AG09309 (cell line): ENCODE results near the gene CDK2.

ENCODE experiments used
- DNase-seq: peaks from one replicate; pipeline ENCODE4 v3.0.0-alpha.2; 2010; ENCODE audit warnings: low read depth
- H3K4me3 ChIP-seq: 2 replicates; pipeline ENCODE4 v1.5.1; 2011; ENCODE audit warnings: mild to moderate bottlenecking, low read depth, low read length, moderate library complexity; ENCODE audit not compliant: control insufficient read depth
- TF ChIP-seq, protein P1 (sequence below): IDR thresholded peaks from 2 replicates; pipeline ENCODE4 v1.5.1; 2011; ENCODE audit warnings: mild to moderate bottlenecking, low read depth, low read length, inconsistent platforms; ENCODE audit not compliant: insufficient read depth, control insufficient read depth; ENCODE audit errors: missing control alignments

Gene CDK2

DNA sequence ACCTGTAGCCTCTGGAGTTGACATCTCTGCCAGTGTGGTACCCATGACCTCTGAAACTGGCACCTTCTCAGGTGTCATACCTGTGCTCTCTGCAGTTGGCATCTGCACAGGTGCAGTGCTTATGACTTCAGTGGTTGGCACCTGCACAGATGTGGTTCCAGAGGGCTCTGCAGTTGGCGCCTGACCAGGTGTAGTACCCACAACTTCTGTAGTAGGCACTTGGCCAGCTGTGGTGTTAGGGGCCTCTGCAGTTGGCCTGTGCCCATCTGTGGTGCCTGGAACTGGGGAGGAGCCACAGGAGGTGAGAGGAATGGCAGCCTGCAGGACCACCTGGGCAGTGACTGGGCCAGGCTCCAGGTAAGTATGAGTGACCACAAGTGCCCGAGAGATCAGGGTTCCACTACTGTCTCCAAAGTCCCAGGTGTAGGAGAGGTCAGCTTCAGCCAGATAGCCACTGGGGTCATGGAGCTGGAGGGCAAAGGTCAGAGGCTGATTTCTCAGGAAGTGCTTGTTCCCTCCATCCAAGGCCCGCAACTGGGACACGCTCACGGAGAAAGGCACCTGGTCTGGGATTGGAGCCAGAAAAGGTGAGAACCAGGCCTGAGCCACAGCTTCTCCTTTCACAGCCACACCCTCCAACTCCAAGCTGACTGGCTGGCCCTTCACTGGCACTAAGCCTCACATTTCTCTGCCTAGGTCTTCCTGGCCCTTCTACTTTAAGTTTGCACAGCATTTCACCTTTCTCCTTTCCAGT, 9.3 kb upstream of the CDK2 start:
- H3K4me3 ChIP-seq, result no peak overlapping the region
- TF ChIP-seq, protein P1, sequence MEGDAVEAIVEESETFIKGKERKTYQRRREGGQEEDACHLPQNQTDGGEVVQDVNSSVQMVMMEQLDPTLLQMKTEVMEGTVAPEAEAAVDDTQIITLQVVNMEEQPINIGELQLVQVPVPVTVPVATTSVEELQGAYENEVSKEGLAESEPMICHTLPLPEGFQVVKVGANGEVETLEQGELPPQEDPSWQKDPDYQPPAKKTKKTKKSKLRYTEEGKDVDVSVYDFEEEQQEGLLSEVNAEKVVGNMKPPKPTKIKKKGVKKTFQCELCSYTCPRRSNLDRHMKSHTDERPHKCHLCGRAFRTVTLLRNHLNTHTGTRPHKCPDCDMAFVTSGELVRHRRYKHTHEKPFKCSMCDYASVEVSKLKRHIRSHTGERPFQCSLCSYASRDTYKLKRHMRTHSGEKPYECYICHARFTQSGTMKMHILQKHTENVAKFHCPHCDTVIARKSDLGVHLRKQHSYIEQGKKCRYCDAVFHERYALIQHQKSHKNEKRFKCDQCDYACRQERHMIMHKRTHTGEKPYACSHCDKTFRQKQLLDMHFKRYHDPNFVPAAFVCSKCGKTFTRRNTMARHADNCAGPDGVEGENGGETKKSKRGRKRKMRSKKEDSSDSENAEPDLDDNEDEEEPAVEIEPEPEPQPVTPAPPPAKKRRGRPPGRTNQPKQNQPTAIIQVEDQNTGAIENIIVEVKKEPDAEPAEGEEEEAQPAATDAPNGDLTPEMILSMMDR, result no peak
- DNase-seq, result no peak

DNA sequence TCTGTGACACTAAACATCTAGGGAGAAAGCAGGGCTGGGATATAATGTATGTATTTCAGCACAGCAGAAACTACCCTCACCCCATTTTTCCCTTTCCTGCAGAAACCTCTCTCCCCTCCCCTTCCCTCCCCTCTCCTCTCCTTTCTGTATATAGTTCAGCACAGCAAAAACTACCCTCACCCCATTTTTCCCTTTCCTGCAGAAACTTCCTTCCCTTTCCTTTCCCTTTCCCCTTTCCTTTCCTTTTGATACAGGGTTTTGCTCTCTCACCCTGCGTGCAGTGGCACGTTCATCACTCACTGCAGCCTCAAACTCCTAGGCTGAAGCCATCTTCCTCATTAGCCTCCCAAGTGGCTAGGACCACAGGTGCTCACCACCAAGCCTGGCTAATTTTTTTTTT, 2.9 kb upstream of the CDK2 start:
- TF ChIP-seq, protein P1, result no peak
- no peak for DNase-seq
- no peak overlapping the region for H3K4me3 ChIP-seq

DNA sequence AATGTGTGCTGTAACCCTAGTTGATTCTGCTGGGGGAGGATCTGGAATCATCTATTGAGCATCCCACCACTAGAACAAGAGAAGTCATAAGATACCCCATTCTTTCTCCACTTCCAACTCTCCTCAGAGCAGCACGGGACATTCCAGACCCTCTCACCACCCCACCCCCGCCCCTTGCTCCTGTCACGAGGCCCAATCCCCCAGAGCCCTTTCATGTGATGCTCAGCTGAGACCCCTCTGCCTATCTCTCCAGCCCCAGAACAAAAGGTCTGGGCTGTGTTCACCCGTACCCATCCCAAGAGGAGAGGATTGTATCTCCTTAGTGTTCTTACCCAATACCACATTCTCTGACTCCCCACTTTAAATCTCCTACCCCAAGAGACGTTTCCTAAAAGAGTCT, 1.4 kb upstream of the CDK2 start:
- DNase-seq, result no peak
- TF ChIP-seq, protein P1, result no peak
- no peak overlapping the region for H3K4me3 ChIP-seq

DNA sequence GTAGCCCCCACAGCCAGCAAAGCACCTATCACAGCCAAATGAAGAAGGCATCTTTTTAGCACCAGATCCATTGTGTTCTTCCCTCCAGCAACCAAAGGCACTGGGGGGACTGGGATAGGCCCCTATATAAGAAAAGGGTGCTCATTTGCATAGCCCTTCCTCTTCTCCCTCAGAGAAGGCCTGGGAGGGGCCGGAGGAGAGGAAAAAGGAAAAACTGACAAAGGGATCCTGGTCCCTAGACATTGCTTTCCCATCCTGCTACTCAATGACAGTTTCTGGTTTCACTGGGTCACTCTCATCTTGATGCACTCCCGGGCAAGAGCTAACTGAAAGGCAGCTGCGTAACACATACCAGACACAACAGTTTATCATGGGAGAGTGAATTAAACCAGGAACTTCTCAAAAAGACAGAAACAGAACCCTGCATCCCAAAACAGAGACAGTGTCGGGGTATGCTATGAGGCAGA, 656 bp upstream of the CDK2 start, which contains the start of gene PMEL:
PMEL (minus strand) TSS at position 102 of the 467 bp plus-strand sequence; CDS start at position 71, 31 bp downstream.
- no peak for DNase-seq
- H3K4me3 ChIP-seq, result peak within 1 kb of the TSS; percentile 81
- TF ChIP-seq, protein P1, result no peak

DNA sequence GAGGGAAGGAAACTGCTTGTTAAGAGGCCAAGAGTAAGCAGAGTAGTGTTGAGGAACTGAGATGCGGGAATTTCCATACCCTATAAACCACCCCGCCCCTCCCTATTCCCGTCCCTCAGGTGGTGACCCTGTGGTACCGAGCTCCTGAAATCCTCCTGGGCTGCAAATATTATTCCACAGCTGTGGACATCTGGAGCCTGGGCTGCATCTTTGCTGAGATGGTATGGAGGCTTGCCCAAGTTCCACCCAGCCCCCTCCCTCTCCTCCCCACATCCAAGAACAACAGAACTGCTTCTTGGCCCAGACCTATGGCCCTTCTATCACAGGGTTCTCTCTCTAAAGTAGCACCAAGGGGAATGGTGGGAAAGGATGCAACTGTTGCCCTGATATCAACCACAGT, 2.7 kb downstream of the CDK2 start:
- DNase-seq, result no peak
- no peak overlapping the region for H3K4me3 ChIP-seq
- TF ChIP-seq, protein P1, result no peak

DNA sequence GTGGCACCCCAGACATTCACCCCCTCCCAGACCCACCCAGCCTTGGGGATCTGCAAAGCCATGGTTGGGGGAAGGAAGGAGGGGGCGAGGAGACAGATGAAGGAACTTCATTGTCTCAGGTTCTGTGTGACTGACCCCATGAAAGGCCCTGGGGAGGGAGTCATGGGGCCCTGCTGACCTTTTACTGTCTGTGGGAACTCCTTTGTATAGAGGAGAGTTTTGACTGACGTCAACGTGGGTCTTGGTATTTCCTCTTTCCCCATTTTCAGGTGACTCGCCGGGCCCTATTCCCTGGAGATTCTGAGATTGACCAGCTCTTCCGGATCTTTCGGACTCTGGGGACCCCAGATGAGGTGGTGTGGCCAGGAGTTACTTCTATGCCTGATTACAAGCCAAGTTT, 4.1 kb downstream of the CDK2 start:
- TF ChIP-seq, protein P1, result no peak
- no peak overlapping the region for H3K4me3 ChIP-seq
- no peak for DNase-seq
